Activated CD8-positive, alpha-beta memory T cell treated with anti-CD3 and anti-CD28 coated beads, Interleukin-2, amount 50 U/mL, for 1 hour (primary cell): ENCODE data around the gene VDAC2.

ENCODE experiments used
- DNase-seq: peaks from one replicate; pipeline ENCODE4 v3.0.0-alpha.2; 2020; ENCODE audit errors: extremely low read depth

Gene VDAC2

DNA sequence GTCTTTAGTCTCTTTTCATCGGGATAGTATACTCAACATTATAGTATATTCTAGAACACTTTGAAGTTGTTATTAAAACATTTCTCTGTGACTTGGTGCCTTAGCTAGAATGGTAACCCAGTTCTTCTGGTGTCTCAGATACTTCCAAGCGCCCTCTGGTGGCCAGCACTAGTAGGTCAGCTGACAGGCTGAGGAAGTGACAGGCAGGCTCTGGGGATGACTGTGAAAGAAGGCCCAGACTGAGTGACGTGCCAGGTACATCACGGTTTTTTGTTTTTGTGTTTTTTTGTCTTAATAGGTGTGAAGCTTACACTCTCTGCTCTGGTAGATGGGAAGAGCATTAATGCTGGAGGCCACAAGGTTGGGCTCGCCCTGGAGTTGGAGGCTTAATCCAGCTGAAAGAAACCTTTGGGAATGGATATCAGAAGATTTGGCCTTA, 20.0 kb downstream of the VDAC2 start:
- DNase-seq = peak; percentile 88

DNA sequence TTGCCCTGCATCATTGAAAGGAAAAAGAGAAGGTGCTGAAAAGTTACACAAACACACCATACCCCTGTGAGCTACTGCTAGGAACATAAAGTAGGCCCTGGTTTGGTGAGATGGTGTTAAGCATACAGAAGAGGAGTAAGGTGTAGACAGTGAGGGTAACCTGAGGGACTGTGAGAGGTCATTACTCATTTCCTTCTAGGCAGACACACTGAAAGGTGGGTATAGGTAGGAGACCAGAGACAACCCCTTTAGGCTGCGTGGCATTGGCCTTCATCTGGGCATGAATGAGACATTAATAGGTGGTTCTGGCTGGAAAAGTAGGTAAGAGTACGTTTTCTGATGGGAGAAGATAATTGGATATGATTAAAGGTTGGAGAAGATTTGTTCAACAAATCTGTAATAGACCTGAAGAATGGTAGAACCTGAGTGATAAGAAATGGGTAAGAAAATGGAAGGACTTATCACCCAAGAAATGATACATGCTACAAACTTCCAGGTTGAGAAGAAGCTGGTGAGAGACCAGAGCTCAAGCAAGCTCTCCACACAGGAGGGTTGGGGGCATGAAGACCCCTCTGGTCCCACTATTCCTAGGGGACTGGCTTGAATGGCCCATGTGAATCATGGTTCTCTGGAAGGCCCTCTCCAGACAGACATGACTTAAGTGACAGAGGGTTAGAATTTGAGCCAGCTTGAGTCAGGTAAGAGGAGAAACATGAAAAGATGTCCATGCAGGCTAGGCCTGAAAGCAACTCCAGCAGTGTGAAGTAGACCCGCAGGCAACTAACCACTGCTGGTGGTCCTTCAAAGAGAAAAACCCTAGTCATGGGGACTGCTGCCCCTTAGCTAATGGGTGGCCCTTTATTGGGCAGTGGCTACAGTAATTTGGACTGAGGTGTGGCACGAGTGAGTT, 21.3 kb downstream of the VDAC2 start:
- no peak for DNase-seq

DNA sequence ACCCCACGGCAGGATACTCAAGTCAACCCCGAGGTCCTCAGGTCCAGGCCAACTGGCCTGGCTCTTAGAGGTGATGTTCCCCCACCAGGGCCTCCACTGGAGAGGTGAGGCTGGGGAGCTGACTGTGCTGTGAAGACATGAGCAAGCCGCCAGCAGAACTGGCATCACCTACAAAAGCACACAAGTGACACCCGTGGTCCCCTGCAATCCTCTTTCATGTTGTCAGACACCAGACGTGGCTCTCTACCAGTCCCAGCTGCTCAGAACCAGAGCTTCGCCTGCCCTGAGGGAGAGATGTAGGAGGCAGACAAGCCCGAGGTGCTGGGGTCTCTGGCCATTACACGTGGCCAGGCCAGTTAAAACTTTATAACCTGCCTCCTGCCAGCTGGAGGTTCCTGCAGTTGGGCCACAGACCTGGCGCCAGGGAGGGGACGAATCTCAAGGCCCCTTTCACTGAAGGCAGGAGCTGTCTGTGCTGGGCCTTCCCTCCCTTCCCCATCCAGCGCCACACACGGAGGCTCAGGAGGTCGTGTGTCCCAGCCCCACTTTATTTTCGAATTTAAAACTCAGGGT, 22.9 kb downstream of the VDAC2 start:
- DNase-seq = no peak

DNA sequence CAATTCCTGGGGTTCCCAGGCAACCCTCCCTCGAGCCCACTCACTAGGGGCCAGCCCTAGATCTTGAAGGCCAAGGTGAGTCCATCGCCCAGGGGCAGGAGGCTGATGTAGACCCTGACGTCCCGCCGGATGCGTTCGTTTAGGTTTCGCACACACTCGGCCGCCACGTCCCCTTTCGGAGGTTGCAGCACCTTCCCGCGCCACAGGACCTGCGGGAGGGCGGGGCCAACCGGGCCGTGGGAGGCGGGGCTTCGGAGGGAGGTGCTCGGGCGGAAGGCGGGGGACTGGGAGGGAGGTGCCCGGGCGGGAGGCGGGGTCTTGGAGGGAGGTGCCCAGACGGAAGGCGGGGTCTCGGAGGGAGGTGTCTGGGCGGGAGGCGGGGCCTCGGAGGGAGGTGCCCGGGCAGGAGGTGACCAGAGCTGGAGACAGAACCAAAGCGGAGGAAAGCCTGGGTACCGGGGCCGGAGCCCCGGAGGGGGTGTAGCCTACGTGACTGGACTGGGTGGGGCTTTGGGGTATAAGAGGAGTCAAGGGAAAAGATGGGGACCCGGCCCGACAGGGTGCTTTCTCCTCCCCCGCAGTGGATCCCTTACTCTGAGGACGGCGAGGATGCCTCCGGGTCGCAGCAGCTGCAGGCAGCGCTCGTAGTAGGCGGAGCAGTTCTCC, 23.6 kb downstream of the VDAC2 start:
- peak; percentile 85 for DNase-seq

DNA sequence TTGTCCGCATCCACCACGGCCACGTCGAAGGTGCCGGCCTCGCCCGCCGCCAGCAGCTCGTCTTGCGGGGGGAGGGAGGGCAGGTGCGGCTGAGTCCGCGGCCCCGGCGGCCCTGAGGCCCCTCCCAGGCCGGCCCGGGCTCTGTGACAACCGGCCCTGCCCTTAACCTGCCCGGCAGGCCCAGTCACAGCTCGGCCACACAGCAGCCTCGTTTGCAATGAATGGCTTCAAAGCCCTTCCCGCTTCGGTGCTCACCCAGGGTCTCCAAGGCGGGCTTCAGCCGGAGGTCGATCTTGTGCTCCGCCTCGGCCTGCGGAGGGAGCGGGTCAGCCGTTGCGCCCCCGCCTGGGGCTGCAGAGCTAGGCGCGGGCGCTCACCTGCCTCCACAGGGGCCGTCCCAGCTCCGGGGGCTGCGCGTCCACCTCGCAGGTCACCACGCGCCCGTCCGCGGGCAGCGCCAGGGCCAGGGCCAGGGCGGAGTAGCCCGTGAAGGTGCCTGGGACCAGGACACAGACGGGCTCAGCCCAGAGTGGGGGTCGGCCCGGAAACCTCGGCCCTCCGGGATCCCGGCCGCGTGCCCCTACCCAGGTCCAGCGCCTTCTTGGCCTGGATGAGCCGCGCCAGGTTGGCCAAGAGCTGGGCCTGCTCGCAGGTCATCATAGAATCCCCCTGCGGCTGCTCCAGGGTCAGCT, 24.2 kb downstream of the VDAC2 start:
- no peak for DNase-seq

DNA sequence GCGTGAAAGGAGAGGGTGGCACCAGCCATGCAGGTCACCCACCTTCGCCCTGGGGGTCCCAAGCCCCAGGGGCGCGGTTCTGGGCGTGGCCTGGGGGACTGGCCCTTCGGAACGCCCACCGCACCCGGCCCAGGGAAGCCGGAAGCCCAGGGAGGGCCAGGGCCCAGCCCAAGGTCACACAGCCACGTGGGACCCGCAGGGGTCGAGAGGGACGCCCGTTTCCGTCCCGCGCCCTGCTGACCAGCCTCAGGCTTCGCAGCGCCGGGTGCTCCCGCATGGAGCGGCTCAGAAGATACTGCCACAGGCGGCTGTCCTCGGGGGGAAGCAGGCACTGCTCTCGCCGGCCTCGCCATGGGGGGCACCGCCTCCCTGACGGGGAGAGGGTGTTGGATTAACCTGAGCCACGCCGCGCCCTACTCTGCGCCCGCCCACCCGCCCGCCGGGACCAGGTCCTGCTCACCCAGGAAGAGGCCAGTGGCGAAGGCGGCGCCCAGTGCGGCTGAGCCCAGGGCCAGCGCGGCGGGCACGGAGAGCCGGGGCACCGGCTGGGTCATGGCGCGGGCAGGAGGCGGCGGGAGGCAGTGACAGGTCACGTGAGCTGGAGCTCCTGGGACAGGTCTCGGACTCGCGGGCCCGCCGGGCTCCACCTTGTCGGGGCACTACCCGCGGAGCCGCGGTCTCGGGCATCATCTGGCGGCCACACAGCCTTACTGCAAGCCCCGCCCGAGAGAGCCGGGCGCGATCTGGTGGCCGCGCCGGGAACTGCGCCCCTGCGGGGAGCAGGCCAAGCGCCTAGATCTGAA, 25.0 kb downstream of the VDAC2 start, which contains the start of gene COMTD1:
TSS of gene COMTD1 (minus strand) at position 583 of the 803 bp plus-strand sequence. CDS start at position 554, 29 bp downstream.
- DNase-seq = peak; percentile 72

DNA sequence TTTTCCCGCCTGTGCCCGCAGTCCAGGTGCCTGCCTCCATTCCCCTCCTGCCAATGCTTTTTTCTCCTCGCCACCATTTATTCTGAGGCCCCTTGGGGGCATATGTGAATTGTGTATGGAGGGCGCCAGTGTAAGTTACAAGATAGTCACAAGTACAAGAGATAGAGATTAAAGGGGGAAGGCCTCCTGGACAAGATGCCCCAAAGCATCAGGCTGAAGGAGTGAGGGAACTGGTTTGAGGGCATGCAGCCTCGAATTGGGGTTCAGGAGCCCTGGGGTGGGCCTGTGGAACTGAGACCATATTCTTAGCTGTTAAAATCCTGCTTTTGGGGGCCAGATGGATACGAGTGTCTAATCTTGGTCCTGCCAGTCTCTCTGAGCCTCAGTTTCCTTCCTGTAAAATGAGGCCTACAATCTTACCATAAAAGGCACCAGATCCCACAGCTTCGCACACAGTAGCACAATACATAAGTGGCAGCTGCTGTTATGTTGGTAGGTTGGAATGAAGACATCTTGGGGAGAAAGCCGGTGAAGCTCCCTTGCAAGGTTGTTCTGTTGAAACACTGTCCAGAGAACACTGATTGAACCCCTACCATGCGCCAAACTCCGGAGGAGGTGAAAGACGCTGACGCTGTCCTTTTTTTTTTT, 25.7 kb downstream of the VDAC2 start:
- no peak for DNase-seq

DNA sequence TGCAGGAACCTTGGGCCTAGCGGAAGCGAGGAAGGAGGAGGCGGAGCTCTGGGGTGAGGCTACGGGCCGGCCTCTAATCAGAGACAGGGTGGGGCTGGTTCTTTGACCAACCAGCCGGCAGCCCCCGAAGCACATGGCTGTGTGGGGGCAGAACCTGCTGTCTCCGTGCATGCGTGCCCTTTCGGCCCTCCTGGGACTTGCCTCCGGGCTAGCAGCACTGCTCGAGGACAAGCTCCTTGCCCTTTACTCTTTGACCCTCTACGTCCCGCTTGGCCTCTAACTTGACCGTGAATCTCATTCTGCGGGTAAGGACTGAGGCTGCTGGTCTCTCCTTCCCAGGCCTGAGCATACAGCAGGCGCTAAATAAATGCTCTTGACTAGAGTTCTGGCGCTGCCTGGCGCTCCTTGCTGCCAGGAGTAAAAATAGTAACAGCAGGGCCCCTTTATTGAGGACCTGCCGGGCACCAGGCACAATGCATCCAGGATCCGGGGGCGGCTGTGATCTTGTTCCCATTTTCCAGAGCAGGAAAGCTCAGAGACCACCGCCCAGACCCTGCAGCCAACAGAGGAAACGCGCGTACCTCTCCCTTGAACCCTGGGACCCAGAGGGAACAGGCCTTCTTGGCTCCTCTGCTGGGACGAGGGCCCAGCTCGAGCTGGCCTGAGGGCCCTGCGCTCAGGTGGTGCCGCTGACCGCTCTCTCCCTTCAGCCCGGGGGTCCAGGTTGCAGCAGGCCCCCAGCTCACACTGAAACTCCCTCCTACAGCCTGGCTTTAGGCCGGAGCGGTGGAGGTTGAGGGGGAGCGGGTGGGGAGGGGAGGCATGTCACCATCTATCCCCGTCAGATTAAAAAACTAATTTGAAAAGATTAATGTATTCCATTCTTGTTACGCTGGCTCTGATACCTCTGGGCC, 27.8 kb downstream of the VDAC2 start:
- DNase-seq = no peak

DNA sequence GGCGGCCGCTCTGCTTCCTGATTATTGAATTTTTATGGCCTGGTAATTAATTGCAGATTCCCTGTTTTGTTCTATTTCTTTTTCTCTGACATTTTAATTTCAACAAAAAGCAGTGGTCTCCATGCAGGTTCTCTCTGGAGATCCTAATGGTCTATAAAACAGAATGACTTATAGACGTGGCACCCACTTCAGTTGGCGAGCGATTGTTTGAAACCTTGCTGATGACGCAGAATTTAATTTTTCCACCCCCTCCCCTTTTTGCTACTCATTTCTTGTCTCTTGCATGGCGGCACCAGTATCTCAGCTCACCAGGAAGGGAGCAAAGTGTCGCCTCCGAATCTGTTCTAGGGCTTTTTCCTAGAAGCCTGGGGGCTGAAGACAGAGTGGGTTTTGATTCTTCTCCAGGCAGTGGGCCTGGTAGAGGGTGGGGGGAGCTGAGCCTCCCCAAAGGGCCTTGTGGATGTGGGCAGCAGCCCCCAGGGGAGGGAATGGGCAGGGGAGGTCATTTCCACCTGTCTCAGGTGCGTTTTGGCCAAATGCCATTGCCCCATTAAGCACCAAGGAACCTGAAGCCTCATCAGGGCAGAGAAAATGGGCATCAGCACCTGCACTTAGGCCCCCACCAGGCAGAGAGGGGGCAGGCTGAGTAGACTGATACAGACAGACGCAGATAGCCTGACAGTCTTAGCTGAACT, 28.6 kb downstream of the VDAC2 start:
- no peak for DNase-seq

DNA sequence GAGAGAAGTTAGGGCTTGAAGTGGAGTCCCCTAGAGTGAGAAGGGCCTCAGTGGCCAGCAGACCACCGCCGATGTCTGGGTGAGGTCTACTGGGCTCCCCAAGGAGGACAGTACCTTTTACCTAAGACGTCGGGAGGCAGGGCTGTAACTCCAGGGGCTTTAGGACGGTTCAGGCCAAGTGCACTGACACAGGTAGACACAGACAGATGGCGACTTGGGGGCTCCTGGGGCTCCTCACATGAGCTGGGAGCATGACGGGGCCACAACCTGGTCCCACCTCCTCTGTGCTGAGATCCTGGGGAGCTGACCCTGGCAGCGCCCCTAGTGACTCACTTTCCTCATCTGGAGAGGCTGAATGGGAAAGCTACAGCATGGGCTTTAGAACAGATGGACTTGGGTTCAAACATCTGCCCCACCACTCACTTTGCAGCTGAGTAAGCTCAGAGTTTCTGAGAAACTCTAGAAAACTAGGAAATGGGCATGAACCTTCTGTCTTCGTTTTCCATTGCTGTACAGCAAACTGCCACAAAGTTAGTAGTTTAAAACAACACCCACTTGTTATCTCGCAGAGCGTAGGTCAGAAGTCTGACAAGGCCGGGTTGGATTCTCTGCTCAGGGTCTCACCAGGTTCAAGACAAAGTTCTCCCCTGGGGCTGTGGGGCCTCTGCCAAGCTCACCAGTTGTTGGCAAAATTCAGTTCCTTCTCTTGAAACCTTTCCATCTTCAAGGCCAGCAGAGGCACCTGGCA, 29.9 kb downstream of the VDAC2 start:
- no peak for DNase-seq

DNA sequence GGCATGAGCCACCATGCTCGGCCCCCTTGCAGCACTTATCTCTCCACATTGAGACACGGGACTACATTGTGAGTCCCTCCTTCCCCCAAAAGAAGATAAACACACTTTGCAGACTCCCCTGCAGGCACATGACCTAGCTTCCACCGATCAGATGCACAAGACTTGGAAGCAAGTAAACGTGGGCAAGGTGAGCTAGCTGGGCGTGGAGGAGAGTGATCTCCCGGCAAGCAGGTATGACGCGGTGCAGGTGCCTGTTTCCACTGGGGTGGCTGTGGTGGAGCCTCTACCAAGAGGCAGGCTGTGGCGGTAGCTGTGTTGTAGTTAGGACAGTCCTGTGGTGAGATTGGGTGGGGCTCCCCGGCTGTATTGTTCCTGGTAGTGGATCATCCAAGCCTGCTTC, 32.8 kb downstream of the VDAC2 start:
- DNase-seq = no peak

DNA sequence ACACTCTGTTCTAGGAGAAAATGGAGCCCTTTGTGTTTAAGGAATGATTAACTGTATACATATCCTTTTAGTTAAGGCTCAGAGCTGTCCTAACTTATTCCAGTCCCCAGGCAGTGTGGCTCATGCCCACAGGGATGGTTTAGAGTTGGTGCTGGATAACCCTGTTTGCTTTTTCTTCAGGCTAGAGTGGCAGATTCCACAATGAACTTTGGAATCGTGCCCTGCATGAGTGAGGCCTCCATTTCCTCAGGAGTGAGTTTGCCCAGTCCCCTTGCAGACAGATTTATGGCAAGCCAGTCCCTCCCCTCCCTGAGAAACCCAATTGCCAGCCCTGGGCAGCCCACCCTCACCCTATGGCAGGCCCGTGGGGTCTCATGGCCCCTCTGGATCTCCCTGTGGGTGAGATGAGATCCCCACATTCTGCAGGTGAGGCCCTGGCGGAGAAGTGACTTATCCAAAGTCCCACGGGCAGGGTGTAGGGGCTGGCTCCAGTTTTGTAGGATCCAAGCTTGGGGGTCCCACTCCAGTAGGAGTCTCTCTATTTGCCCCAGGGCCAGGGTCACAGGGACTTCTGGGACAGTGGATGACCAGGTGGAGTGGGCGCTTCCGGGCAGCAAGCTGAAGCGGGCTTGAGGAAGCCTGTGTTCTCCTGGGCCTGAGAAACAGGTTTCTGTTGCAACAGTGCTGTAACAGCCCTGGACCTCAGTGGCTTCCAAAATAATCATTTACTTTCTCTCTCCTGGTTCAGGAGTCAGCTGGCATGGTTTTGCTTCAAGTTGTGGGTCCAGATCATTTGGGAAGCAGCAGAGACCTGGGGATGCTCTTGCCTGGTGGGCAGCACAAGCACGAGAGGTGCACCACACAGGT, 34.1 kb downstream of the VDAC2 start:
- DNase-seq = no peak

DNA sequence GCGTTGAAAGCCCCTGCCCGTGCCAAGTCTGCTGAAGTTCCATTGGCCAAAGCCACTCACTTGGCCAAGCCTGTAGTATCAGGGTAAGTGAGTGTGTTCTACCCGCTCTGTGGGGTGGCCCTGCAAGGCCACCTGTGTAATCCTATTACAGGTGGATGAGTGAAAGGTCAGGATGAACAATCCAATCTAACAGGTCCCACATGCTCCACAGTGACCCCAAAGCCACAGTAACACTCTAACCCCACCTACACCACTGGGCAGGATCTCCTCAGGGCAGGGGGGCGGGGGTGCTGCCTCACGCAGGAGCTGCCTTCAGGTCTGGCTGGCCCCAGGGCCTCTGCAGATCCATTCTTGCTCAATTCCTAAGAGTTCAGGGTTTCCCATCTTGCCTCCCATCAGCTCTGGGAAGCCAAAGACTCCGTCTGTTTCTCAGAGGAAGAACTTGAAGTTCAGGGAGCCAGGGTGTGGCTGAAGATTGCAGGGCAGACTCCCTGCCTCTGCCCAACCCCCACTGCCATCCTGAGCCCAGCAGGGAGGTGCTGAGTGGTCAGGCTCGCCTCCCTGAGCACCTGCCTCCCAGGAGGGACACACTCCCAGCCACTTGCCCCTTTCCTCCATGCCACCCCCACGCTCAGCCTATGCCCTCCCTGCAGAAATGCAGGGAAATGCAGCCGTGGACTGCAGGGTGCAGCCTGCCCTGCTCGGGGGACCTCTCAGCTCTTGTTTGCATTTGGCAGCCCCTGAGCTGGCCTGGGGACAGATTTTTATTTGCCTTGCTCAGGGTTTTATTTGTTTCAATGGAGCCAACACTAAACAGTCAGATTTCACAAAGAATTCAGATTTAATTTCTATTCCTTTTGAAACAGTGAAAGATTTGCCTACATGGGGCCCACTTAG, 35.0 kb downstream of the VDAC2 start:
- no peak for DNase-seq

DNA sequence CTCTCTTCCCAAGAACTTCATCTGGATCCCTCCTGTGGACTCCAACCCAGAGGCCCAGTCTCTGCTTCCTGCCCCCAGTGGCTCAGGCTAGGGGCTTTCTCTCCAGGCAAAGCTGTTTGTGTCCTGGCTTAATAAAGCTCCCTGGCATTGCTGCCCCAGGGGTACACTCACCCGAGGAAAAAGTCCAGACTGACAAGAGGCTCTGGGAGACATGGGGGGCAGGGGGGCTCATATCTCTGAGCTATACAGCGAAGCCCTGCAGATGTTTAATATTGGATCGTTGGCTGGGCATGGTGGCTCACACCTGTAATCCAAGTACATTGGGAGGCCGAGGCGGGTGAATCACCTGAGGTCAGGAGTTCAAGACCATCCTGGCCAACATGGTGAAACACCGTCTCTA, 35.9 kb downstream of the VDAC2 start:
- DNase-seq = no peak

DNA sequence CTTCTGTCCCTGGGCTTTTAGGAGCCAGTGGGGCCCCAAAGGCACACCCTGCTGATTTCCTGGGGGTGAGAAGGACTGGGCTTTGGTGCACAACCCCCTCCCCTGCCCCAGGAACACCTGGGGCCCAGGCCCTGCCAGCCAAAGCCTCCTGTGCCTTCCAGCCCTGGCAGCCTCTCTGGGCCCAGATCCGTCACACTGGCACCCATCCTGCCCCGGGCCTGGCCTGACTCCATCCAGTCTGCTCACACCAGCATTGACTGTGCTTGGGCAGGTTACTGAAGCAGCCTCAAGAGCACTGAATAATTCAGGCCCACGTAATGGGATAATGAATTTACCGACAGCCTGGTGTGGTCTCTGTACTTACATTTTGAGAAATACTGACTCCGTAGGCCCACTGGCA, 37.2 kb downstream of the VDAC2 start:
- no peak for DNase-seq

DNA sequence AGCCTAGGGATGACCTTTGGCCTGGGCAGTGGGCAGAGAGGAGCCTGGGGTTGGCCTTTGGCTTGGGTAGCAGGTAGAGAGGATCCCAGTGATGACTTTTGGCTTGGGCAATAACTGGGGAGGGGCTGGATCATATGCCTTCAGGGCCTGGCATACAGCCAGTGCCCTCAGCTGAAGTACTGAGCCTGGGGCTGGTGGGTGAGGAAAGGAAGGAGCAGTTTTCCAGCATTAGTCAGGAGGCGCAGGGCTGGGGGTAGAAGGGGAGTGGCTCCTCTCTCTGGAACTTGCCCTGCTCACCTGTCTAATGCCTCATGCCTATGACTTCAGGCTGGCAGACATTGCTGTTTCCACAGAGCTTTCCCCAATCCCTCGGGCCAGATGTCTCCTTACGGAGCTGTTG, 40.3 kb downstream of the VDAC2 start:
- no peak for DNase-seq
